Iris pigment epithelial cell (primary cell): ENCODE measurements around the gene MUC5AC.
"Not testable (repeated sequence)": the region's sequence is repeated elsewhere in the genome, so short reads cannot be mapped to it uniquely, and the experiment has no call there.

Experiments
- DNase-seq: peaks from one replicate; pipeline ENCODE4 v3.0.0-alpha.2; 2011; ENCODE audit warnings: low read depth

Gene MUC5AC

GRCh38 chr11:1237128-1237580 is 79.4 kb downstream of the MUC5AC start:
- DNase-seq = no peak

GRCh38 chr11:1237851-1238250 is 80.1 kb downstream of the MUC5AC start:
- no peak for DNase-seq

DNA sequence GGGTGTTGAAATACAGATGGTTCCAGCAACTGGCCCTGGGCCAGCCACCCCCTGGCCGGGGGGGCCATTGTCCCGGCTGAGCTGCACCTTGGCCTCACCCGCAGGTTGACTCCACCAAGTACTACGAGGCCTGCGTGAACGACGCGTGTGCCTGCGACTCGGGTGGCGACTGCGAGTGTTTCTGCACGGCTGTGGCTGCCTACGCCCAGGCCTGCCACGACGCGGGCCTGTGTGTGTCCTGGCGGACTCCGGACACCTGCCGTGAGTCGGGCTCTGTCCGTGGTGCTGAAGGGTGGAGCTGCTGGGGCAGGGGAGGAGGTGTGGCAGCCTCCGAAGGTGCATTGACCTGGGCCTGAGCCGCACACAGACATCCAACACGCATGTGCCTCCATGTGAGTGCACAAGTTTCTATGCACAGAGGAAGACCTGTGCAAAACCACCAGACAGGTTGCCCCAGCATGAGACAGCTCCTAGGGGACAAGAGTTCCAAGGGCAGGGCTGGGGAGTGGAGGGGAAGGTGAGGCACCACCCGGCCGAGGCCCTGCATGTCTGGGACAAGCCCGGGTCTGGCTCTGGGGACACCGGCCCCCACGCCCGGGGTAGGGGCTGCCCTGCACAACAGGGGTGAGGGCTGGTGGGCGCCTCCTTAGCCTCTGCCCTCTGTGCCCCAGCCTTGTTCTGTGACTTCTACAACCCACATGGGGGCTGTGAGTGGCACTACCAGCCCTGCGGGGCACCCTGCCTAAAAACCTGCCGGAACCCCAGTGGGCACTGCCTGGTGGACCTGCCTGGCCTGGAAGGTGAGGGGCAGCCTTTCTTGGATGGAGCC is 81.2 kb downstream of the MUC5AC start:
- DNase-seq = no peak

DNA sequence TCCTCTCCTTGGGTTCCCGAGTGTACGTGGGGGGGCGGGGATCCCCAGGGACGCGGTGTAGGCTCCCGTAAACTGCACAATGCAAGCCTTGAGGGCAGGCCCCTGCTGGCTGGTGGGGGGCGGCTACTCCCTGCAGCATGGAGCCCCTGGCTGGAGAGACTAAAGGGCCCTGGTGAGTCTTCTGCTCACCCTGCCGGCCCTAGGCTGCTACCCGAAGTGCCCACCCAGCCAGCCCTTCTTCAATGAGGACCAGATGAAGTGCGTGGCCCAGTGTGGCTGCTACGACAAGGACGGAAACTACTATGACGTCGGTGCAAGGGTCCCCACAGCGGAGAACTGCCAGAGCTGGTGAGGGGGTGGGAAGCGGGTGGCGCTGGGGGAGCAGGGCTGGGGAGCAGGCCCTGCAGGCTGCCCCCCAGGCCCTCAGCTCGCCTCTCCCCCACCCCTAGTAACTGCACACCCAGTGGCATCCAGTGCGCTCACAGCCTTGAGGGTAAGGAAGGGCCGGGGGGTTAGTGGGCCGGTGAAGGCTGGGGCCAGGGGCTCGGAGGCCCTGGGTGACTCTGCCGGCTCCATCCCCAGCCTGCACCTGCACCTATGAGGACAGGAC is 81.9 kb downstream of the MUC5AC start:
- DNase-seq = no peak

GRCh38 chr11:1240771-1241170 is 83.0 kb downstream of the MUC5AC start:
- no peak for DNase-seq

DNA sequence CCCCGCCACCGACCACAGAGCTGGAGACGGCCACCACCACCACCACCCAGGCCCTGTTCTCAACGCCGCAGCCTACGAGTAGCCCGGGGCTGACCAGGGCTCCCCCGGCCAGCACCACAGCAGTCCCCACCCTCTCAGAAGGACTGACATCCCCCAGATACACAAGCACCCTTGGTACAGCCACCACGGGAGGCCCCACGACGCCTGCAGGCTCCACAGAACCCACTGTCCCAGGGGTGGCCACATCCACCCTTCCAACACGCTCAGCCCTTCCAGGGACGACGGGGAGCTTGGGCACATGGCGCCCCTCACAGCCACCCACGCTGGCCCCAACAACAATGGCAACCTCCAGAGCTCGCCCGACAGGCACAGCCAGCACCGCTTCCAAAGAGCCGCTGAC is 84.0 kb downstream of the MUC5AC start:
- no peak for DNase-seq

DNA sequence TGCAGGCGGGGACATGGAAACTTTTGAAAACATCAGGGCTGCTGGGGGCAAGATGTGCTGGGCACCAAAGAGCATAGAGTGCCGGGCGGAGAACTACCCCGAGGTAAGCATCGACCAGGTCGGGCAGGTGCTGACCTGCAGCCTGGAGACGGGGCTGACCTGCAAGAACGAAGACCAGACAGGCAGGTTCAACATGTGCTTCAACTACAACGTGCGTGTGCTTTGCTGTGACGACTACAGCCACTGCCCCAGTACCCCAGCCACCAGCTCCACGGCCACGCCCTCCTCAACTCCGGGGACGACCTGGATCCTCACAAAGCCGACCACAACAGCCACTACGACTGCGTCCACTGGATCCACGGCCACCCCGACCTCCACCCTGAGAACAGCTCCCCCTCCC is 84.5 kb downstream of the MUC5AC start:
- no peak for DNase-seq

DNA sequence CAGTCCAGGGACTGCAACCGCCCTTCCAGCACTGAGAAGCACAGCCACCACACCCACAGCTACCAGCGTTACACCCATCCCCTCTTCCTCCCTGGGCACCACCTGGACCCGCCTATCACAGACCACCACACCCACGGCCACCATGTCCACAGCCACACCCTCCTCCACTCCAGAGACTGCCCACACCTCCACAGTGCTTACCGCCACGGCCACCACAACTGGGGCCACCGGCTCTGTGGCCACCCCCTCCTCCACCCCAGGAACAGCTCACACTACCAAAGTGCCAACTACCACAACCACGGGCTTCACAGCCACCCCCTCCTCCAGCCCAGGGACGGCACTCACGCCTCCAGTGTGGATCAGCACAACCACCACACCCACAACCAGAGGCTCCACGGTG is 85.0 kb downstream of the MUC5AC start:
- not testable (repeated sequence) for DNase-seq

- DNase-seq = not testable (repeated sequence)
These were observed 85.8 kb downstream of the MUC5AC start for GRCh38 chr11:1243521-1243920.

- not testable (repeated sequence) for DNase-seq
These were observed 86.8 kb downstream of the MUC5AC start for GRCh38 chr11:1244557-1244956.

DNA sequence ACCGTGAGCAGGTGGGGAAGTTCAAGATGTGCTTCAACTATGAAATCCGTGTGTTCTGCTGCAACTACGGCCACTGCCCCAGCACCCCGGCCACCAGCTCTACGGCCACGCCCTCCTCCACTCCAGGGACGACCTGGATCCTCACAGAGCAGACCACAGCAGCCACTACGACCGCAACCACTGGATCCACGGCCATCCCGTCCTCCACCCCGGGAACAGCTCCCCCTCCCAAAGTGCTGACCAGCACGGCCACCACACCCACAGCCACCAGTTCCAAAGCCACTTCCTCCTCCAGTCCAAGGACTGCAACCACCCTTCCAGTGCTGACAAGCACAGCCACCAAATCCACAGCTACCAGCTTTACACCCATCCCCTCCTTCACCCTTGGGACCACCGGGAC is 88.0 kb downstream of the MUC5AC start:
- DNase-seq = not testable (repeated sequence)

DNA sequence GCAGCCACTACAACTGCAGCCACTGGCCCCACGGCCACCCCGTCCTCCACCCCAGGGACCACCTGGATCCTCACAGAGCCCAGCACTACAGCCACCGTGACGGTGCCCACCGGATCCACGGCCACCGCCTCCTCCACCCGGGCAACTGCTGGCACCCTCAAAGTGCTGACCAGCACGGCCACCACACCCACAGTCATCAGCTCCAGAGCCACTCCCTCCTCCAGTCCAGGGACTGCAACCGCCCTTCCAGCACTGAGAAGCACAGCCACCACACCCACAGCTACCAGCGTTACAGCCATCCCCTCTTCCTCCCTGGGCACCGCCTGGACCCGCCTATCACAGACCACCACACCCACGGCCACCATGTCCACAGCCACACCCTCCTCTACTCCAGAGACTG is 88.5 kb downstream of the MUC5AC start:
- not testable (repeated sequence) for DNase-seq

DNA sequence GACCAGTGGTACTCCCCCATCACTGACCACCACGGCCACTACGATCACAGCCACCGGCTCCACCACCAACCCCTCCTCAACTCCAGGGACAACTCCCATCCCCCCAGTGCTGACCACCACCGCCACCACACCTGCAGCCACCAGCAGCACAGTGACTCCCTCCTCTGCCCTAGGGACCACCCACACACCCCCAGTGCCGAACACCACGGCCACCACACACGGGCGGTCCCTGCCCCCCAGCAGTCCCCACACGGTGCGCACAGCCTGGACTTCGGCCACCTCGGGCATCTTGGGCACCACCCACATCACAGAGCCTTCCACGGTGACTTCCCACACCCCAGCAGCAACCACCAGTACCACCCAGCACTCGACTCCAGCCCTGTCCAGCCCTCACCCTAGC is 89.3 kb downstream of the MUC5AC start:
- DNase-seq = not testable (repeated sequence)

DNA sequence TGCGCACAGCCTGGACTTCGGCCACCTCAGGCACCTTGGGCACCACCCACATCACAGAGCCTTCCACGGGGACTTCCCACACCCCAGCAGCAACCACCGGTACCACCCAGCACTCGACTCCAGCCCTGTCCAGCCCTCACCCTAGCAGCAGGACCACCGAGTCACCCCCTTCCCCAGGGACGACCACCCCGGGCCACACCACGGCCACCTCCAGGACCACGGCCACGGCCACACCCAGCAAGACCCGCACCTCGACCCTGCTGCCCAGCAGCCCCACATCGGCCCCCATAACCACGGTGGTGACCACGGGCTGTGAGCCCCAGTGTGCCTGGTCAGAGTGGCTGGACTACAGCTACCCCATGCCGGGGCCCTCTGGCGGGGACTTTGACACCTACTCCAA is 91.2 kb downstream of the MUC5AC start:
- not testable (repeated sequence) for DNase-seq

- DNase-seq = not testable (repeated sequence)
These were observed 92.7 kb downstream of the MUC5AC start for GRCh38 chr11:1250411-1250810.
